ENCODE measurements around the gene ERBIN. TPM values are rescaled to one million over a fixed set of nuclear protein-coding genes. Genes with fewer than 3 reads are reported as not detected.

The ERBIN gene
- total and polyA plus RNA-seq, 10 of the 15 experiments (the other 5 are each of a cell fraction or from before 2014, with no cell fraction given) = 9.5 to 91.1 (median 49.4) TPM

- ATAC-seq (no peak), DNase-seq (ENCODE audit: low read depth, low spot score) (no peak), FAIRE-seq (no peak)
- in situ Hi-C loops (cut with MboI) (no loop called here), intact Hi-C loops (cut with micrococcal nuclease; ENCODE audit: unreplicated experiment) (no loop called here)
- Histone ChIP-seq H3K36me3 (ENCODE audit: control insufficient read depth in 2 of 2, insufficient read depth in 2 of 2, low read length in 1 of 2) (no peaks in the 10 kb centered on the region), H3K27me3 (replicated peaks in 1 of 2; ENCODE audit: control insufficient read depth in 2 of 2, insufficient read depth in 2 of 2, low read length in 1 of 2) (no peaks in the 10 kb centered on the region), H2AFZ (ENCODE audit: control insufficient read depth, low read depth, low read length) (no peak overlapping the region), H3K27ac (ENCODE audit: control insufficient read depth, insufficient read depth) (no peak overlapping the region), H3K79me2 (ENCODE audit: control insufficient read depth, insufficient read depth, low read length) (peaks cover 63% of the 10 kb centered on the region), H4K20me1 (ENCODE audit: control insufficient read depth, insufficient read depth) (no peaks in the 10 kb centered on the region; the same call in 1 of the 2 replicates), H3K4me3 (no peak overlapping the region), H3K4me2 (ENCODE audit: control insufficient read depth, insufficient read depth) (no peak overlapping the region), H3K9me3 (replicated peaks; ENCODE audit: control insufficient read depth, insufficient read depth, low read length) (peaks cover 2% of the 10 kb centered on the region; the same call in 2 of the 3 replicates), H3K9ac (ENCODE audit: control insufficient read depth, insufficient read depth, low read length) (no peak overlapping the region), H3K4me1 (ENCODE audit: control insufficient read depth, insufficient read depth, low read length) (no peaks in the 10 kb centered on the region)
- TSS peak; percentile 8 for BruUV-seq (replicated peaks)
- 95% methylated on average over 3 of the region's 3 CpGs for WGBS (ENCODE audit: insufficient coverage, insufficient replicate concordance, low lambda C conversion rate, missing lambda C conversion rate)
- TF ChIP-seq NR2C1 (IDR thresholded peaks at IDR 0.05) = no peak
- no peak for TF ChIP-seq SRF (IDR thresholded peaks at IDR 0.05; ENCODE audit: low read depth in 2 of 2, low read length in 2 of 2)
- TF ChIP-seq EED (IDR thresholded peaks at IDR 0.05; ENCODE audit: low read depth) = no peak
- no peak for TF ChIP-seq SUPT20H (IDR thresholded peaks at IDR 0.05; ENCODE audit: borderline replicate concordance, control insufficient read depth, low read depth, low read length)
- TF ChIP-seq SMARCA5 (IDR thresholded peaks at IDR 0.05) = no peak
- TF ChIP-seq WRNIP1 (IDR thresholded peaks at IDR 0.05; ENCODE audit: borderline replicate concordance, low read depth, low read length) = no peak
- POLR2A ChIA-PET = interaction anchor here (1.0 kb wide), 2 partner anchors 9 to 16 kb away, joined by 3 read pairs; no protein-coding TSS in a partner anchor
- SMC1A ChIA-PET (ENCODE audit: uncharacterized antibody, unreplicated experiment) = interaction anchor here (1.4 kb wide), 1 partner anchor 11 kb away, joined by 3 read pairs; no protein-coding TSS in a partner anchor
- CTCF ChIA-PET = no interaction called here
- RAD21 ChIA-PET (ENCODE audit: unreplicated experiment) = no interaction called here
Observed at GRCh38 chr5:65954200-65954599, 27.8 kb downstream of the ERBIN start.

DNA sequence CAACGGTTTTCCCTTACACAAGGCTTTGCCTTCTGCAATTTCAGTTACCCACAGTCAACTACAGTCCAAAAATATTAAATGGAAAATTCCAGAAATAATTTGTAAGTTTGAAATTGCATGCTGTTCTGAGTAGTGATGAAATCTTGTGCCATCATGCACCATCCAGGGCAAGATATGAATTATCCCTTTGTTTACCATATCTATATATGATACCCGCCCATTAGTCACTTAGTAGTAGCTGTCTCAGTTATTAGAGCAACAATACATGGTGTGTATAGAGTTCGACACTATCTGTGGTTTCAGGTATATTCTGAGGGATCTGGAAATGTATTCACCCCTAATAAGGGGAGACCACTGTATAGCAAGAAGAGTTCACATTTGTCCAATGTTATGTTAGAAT, 29.4 kb downstream of the ERBIN start:
- intact Hi-C loops (cut with micrococcal nuclease; ENCODE audit: unreplicated experiment) = no loop called here
- Histone ChIP-seq H3K36me3 (ENCODE audit: control insufficient read depth in 2 of 2, insufficient read depth in 2 of 2, low read length in 1 of 2) (no peaks in the 10 kb centered on the region), H4K20me1 (ENCODE audit: control insufficient read depth, insufficient read depth) (no peaks in the 10 kb centered on the region; the same call in 1 of the 2 replicates), H3K27me3 (replicated peaks in 1 of 2; ENCODE audit: control insufficient read depth in 2 of 2, insufficient read depth in 2 of 2, low read length in 1 of 2) (no peaks in the 10 kb centered on the region), H3K27ac (ENCODE audit: control insufficient read depth, insufficient read depth) (no peak overlapping the region), H3K4me2 (ENCODE audit: control insufficient read depth, insufficient read depth) (no peak overlapping the region), H2AFZ (ENCODE audit: control insufficient read depth, low read depth, low read length) (no peak overlapping the region), H3K4me1 (ENCODE audit: control insufficient read depth, insufficient read depth, low read length) (peaks cover 4% of the 10 kb centered on the region), H3K9me3 (replicated peaks; ENCODE audit: control insufficient read depth, insufficient read depth, low read length) (peaks cover 2% of the 10 kb centered on the region; the same call in 1 of the 3 replicates), H3K79me2 (ENCODE audit: control insufficient read depth, insufficient read depth, low read length) (peaks cover 72% of the 10 kb centered on the region), H3K9ac (ENCODE audit: control insufficient read depth, insufficient read depth, low read length) (no peak overlapping the region), H3K4me3 (no peak overlapping the region)
- CTCF ChIA-PET = interaction anchor here (0.6 kb wide), 1 partner anchor 25 kb away, joined by 3 read pairs; no protein-coding TSS in a partner anchor
- ATAC-seq = no peak; the same call in 2 of the 3 replicates
- no peak for FAIRE-seq
- SMC1A ChIA-PET (ENCODE audit: uncharacterized antibody, unreplicated experiment) = no interaction called here
- BruUV-seq (replicated peaks) = no TSS peak
- 86% methylated on average over 3 of the region's 3 CpGs for WGBS (ENCODE audit: insufficient coverage, insufficient replicate concordance, low lambda C conversion rate, missing lambda C conversion rate)
- in situ Hi-C loops (cut with MboI) = no loop called here
- RAD21 ChIA-PET (ENCODE audit: unreplicated experiment) = no interaction called here
- no peak for DNase-seq (ENCODE audit: low read depth, low spot score)
- POLR2A ChIA-PET = interaction anchor here (1.0 kb wide), 1 partner anchor 26 kb away, joined by 4 read pairs; no protein-coding TSS in a partner anchor
- TF ChIP-seq RBBP5 (conservative IDR thresholded peaks at IDR 0.05) (no peak), JUNB (IDR thresholded peaks at IDR 0.05) (no peak), YY1 (IDR thresholded peaks at IDR 0.05; ENCODE audit: low read depth, low read length) (no peak), CTCF (IDR thresholded peaks at IDR 0.05 in 2 of 3, conservative IDR thresholded peaks at IDR 0.05 in 1 of 3; ENCODE audit: control insufficient read depth in 2 of 3, extremely low read depth in 1 of 3, insufficient read depth in 1 of 3, low read depth in 3 of 3, low read length in 3 of 3) (no peak), ATF7 (IDR thresholded peaks at IDR 0.05; ENCODE audit: low read depth) (no peak), RELA (IDR thresholded peaks at IDR 0.05; ENCODE audit: borderline replicate concordance, partially characterized antibody) (no peak)
- TF ChIP-seq, protein P1, sequence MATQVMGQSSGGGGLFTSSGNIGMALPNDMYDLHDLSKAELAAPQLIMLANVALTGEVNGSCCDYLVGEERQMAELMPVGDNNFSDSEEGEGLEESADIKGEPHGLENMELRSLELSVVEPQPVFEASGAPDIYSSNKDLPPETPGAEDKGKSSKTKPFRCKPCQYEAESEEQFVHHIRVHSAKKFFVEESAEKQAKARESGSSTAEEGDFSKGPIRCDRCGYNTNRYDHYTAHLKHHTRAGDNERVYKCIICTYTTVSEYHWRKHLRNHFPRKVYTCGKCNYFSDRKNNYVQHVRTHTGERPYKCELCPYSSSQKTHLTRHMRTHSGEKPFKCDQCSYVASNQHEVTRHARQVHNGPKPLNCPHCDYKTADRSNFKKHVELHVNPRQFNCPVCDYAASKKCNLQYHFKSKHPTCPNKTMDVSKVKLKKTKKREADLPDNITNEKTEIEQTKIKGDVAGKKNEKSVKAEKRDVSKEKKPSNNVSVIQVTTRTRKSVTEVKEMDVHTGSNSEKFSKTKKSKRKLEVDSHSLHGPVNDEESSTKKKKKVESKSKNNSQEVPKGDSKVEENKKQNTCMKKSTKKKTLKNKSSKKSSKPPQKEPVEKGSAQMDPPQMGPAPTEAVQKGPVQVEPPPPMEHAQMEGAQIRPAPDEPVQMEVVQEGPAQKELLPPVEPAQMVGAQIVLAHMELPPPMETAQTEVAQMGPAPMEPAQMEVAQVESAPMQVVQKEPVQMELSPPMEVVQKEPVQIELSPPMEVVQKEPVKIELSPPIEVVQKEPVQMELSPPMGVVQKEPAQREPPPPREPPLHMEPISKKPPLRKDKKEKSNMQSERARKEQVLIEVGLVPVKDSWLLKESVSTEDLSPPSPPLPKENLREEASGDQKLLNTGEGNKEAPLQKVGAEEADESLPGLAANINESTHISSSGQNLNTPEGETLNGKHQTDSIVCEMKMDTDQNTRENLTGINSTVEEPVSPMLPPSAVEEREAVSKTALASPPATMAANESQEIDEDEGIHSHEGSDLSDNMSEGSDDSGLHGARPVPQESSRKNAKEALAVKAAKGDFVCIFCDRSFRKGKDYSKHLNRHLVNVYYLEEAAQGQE (IDR thresholded peaks at IDR 0.05; ENCODE audit: low read depth, low read length) = no peak

Data from GM12878 (cell line).